ENCODE results near the gene RPS15.

The RPS15 gene

GRCh38 chr19:1453525-1454364 lies 15.5 kb downstream of the RPS15 start:
- no peak for DNase-seq

GRCh38 chr19:1455002-1455335 lies 16.8 kb downstream of the RPS15 start:
- no peak for DNase-seq

- DNase-seq: peak; percentile 52
These were observed 17.3 kb downstream of the RPS15 start for GRCh38 chr19:1455336-1456120.

DNA sequence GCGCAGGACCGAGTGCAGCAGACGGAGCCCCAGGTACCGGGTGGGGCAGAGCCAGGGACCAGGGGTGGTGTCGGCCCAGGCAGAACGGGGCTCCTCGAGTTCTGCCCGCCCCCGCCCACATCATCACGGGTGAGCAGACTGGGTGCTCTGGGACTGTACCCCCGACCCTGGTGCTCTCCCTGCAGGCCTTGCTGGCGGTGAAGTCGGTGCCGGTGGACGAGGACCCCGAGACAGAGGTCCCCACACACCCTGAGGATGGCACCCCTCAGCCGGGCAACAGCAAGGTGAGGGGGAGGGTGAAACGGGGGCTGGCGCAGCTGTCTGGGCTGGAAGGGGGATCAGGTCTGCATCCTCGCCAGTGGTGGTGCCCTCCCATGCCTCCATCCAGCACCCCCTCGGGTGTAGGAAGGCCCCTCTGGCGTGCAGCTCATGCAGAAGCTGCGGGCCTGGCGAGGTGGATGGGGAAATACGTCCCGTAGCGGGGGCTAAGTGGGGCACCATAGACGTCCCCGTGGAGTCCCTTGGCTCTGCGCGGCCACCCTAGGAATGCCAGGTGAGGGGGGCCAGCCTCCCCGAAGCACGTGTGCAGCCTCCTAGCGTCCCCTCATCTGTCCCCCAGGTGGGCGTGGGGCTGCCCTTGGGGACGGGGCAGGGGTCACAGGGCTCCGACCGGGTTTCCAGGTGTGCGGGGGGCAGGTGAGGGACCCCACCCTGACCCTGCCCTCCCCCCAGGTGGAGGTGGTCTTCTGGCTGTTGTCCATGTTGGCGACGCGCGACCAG lies 18.1 kb downstream of the RPS15 start:
- DNase-seq: no peak

DNA sequence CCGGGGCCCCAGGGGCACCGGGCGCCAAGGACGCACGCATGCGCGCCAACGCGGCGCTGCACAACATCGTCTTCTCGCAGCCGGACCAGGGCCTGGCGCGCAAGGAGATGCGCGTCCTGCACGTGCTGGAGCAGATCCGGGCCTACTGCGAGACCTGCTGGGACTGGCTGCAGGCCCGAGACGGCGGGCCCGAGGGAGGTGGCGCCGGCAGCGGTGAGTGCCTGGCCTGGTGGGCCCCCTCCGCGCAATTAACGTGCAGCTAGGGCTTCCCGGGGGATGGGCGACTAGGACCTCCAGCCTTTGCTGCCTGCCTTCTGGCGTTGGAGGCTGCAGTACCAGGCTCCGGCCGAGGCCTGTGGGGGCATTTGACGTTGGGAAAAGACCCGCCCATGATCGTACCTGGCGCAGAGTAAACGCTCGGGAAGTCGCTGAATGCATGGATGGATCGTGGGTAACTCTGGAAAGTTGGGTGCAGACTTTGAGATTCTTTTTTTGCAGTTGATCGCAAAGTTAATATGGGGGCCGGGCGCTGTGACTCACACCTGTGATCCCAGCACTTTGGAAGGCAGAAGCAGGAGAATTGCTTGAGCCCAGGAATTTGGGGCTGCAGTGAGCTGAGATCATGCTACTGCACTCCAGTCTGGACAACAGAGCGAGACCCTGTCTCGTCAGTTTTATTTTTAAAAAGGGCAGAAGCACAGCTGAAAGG lies 19.0 kb downstream of the RPS15 start:
- DNase-seq: no peak

DNA sequence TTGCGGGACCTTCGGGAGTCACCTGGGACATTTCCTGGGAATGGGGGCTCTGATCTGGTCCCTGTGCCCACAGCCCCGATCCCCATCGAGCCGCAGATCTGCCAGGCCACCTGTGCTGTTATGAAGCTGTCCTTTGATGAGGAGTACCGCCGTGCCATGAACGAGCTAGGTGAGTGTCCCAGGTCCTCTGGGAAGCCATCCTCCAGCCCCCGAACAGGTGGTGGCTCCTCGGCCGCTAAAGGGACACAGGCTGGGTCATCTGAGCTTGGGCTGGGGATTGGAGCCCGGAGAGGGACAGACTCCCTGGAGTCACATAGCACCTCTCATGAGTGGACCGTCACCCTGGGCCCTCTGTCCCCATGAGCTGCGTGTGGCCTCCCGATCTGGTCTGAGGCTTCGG lies 19.7 kb downstream of the RPS15 start:
- DNase-seq: no peak

DNA sequence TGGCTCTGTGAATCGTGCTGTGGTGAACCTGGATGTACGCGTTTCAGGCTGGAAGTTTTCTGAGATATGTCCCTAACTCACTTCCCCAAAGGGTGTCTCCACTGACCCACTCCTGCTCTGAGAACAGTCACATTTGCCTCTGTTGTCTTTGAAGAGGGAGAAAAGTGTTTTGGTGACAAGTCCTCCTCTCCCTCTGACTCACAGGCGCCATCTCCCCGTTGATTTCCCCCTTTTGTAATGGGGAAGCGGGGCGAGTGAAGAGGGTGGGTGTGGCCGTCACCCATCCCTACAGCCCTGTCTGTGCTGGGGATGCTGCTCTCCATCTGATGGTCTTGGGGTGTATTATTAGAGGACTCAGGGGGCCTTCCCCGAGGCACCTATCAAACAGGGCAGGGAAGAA lies 21.3 kb downstream of the RPS15 start:
- no peak for DNase-seq

GRCh38 chr19:1460033-1460995 lies 22.1 kb downstream of the RPS15 start:
- no peak for DNase-seq

DNA sequence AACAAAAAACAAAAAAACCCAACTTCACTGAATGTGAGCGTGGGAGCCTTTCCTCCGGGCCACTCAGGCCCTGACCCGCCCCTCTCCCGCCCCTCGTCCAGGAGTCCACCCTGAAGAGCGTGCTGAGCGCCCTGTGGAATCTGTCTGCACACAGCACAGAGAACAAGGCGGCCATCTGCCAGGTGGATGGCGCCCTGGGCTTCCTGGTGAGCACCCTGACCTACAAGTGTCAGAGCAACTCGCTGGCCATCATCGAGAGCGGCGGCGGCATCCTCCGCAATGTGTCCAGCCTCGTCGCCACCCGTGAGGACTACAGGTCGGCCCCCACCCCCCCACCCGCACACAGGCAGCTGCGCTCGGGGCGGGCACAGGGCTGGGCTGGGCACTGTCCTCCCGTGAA lies 23.7 kb downstream of the RPS15 start:
- no peak for DNase-seq

- peak; percentile 53 for DNase-seq
These were observed 27.2 kb downstream of the RPS15 start for GRCh38 chr19:1465191-1466016.

DNA sequence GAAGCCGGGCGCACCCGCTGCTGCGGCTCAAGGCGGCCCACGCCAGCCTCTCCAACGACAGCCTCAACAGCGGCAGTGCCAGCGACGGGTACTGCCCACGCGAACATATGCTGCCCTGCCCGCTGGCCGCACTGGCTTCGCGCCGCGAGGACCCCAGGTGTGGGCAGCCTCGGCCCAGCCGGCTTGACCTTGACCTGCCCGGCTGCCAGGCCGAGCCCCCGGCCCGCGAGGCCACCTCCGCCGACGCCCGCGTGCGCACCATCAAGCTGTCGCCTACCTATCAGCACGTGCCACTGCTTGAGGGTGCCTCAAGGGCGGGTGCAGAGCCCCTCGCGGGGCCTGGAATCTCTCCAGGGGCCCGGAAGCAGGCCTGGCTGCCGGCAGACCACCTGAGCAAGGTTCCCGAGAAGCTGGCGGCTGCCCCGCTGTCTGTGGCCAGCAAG lies 27.8 kb downstream of the RPS15 start:
- no peak for DNase-seq

DNA sequence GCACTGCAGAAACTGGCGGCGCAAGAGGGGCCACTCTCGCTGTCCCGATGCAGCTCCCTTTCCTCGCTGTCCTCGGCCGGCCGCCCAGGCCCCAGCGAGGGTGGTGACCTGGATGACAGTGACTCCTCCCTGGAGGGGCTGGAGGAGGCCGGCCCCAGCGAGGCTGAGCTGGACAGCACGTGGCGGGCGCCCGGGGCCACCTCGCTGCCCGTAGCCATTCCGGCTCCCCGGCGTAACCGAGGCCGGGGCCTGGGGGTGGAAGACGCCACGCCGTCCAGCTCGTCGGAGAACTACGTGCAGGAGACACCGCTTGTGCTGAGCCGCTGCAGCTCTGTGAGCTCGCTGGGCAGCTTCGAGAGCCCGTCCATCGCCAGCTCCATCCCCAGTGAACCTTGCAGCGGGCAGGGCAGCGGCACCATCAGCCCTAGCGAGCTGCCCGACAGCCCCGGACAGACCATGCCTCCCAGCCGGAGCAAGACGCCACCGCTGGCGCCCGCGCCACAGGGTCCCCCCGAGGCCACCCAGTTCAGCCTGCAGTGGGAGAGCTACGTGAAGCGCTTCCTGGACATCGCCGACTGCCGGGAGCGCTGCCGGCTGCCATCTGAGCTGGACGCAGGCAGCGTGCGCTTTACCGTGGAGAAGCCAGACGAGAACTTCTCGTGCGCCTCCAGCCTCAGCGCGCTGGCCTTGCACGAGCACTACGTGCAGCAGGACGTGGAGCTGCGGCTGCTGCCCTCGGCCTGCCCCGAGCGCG lies 28.4 kb downstream of the RPS15 start:
- DNase-seq: no peak

GRCh38 chr19:1467215-1467489 lies 29.0 kb downstream of the RPS15 start:
- DNase-seq: no peak

GRCh38 chr19:1467490-1468273 lies 29.5 kb downstream of the RPS15 start:
- no peak for DNase-seq

- DNase-seq: no peak
These were observed 30.2 kb downstream of the RPS15 start for GRCh38 chr19:1468274-1468820.

DNA sequence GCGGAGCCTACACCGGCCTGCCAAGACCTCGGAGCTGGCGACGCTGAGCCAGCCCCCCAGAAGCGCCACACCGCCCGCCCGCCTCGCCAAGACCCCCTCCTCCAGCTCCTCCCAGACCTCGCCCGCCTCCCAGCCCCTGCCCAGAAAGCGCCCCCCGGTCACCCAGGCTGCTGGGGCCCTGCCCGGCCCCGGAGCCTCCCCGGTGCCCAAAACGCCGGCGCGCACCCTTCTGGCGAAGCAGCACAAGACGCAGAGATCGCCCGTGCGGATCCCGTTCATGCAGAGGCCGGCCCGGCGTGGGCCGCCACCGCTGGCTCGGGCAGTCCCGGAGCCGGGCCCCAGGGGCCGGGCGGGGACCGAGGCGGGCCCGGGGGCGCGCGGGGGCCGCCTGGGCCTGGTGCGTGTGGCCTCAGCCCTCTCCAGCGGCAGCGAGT lies 30.6 kb downstream of the RPS15 start:
- peak; percentile 51 for DNase-seq

DNA sequence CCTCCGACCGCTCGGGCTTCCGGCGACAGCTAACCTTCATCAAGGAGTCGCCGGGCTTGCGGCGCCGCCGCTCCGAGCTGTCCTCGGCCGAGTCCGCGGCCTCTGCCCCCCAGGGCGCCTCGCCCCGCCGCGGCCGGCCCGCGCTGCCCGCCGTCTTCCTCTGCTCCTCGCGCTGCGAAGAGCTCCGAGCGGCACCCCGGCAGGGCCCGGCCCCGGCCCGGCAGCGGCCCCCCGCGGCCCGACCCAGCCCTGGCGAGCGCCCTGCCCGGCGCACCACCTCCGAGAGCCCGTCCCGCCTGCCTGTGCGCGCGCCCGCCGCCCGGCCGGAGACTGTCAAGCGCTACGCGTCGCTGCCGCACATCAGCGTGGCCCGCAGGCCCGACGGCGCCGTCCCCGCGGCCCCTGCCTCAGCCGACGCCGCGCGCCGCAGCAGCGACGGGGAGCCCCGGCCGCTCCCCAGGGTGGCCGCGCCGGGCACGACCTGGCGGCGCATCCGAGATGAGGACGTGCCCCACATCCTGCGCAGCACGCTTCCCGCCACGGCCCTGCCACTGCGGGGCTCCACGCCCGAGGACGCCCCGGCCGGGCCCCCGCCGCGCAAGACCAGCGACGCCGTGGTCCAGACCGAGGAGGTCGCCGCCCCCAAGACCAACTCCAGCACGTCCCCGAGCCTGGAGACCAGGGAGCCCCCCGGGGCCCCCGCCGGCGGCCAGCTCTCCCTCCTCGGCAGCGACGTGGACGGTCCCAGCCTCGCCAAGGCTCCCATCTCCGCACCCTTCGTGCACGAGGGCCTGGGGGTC lies 31.3 kb downstream of the RPS15 start:
- no peak for DNase-seq

GRCh38 chr19:1470055-1470304 lies 31.8 kb downstream of the RPS15 start:
- no peak for DNase-seq
